ENCODE measurements around the gene ZBTB39. TPM values are rescaled to one million over a fixed set of nuclear protein-coding genes. Genes with fewer than 3 reads are reported as not detected.

Gene ZBTB39
- total and polyA plus RNA-seq, 2 of the 8 experiments (the other 6 are each of a cell fraction or from before 2014, with no cell fraction given), result 19.3 to 25.0 TPM

DNA sequence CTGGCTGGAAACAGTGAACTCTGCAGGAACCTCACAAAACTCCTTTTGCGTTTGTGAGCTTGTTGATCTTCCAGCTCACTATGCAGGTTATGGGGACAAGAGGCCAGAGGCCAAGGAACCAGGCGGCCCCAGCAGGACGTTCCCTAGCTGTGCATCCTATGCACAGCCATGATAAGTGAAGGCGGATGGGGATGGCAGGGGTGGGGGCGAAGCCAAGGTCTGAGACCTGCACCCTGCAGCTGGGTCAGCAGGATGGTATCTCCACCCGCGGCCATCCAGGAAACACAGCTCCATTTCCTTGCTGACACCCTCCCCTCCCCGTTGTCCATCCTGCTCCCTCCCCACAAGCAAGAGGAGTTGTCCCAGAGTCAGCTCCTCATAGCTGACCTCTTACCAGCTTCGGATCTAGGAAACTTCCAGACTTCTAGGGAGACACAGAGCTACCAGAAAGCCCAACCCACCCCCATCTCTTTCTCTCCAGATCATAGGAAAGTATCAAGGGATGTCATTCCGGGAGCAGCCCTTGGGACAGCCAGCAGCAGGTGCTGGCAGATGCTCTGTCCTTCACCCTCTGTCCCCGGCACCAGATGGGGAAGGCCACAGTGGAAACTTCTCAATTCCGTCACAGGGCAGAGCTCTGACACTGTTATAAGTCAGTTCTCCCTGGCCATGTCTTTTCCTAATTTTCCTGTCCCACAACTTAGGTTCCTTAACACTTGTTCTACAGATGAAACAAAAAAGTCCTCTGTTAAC, 9.4 kb downstream of the ZBTB39 start:
- no peak overlapping the region for H2BK120ac ChIP-seq (replicated peaks; ENCODE audit: low read depth, low read length)
- H3K4me3 ChIP-seq (ENCODE audit: extremely low read depth in 1 of 4, insufficient read depth in 2 of 4, low read depth in 3 of 4, low read length in 4 of 4), result no peak overlapping the region

More for the DNA sequence above, 9.4 kb downstream of the ZBTB39 start:
- H2BK20ac ChIP-seq (ENCODE audit: low read length), result no peak overlapping the region
- no peak overlapping the region for H4K8ac ChIP-seq (ENCODE audit: extremely low read depth, insufficient read depth, low read length)
- no peak overlapping the region for H3K4ac ChIP-seq (replicated peaks; ENCODE audit: insufficient read length, low read depth, low read length)
- TF ChIP-seq POLR2AphosphoS5 (IDR thresholded peaks at IDR 0.05; ENCODE audit: low read depth, low read length) (no peak), BCL11A (IDR thresholded peaks at IDR 0.05; ENCODE audit: low read depth in 2 of 2, low read length in 2 of 2) (no peak), TAF7 (optimal IDR thresholded peaks at IDR 0.05; ENCODE audit: borderline replicate concordance, low read depth, low read length) (no peak), KDM4A (IDR thresholded peaks at IDR 0.05; ENCODE audit: low read depth, low read length, severe bottlenecking) (no peak), E2F6 (IDR thresholded peaks at IDR 0.05) (no peak), CBX8 (IDR thresholded peaks at IDR 0.05; ENCODE audit: borderline replicate concordance, low read depth, low read length) (no peak)
- CTCF ChIA-PET (ENCODE audit: partially characterized antibody), result interaction anchor here (0.6 to 10.6 kb wide), 15 partner anchors 9 to 526 kb away, joined by 3 to 187 read pairs (median 4); partner anchors contain the start of genes HSD17B6, STAT6 and ZBTB39
- peaks cover 6 to 14% (median 9%) of the 10 kb centered on the region in 4 experiments; a peak in 7 of 8 replicates for H3K36me3 ChIP-seq (ENCODE audit: control insufficient read depth in 2 of 4, insufficient read depth in 4 of 4, low read length in 3 of 4)
- FAIRE-seq (no peak), DNase-seq (ENCODE audit: low read depth in 1 of 2, low spot score in 2 of 2) (peak in 1 of 2 experiments; percentile 37)
- H4K20me1 ChIP-seq (replicated peaks in 1 of 2; ENCODE audit: control insufficient read depth in 1 of 2, insufficient read depth in 2 of 2, low read length in 2 of 2), result peaks cover 3 to 9% of the 10 kb centered on the region in 2 experiments
- H3K4me2 ChIP-seq (ENCODE audit: insufficient read depth in 1 of 2, low read depth in 2 of 2, low read length in 2 of 2), result no peak overlapping the region
- no peak overlapping the region for H3K27ac ChIP-seq (ENCODE audit: low read depth, low read length)
- no peaks in the 10 kb centered on the region for H3K4me1 ChIP-seq (replicated peaks in 1 of 4; ENCODE audit: control insufficient read depth in 3 of 4, insufficient read depth in 4 of 4, low read length in 3 of 4)
- H2BK15ac ChIP-seq (ENCODE audit: low read length), result no peak overlapping the region
- H4K5ac ChIP-seq (ENCODE audit: insufficient read length, low read depth, low read length), result no peak overlapping the region
- 93% methylated on average over 12 of the region's 12 CpGs; no CpG with 5 or more reads in 1 of the 2 experiments for WGBS, 2 experiments (ENCODE audit: extremely low coverage in 1 of 2, insufficient coverage in 1 of 2, insufficient read length in 1 of 2, insufficient replicate concordance in 2 of 2, low coverage in 1 of 2, low lambda C conversion rate in 2 of 2, missing lambda C conversion rate in 1 of 2)
- no peak overlapping the region for H3K56ac ChIP-seq (replicated peaks; ENCODE audit: insufficient read length, low read depth, low read length)
- no peak overlapping the region for H3K23ac ChIP-seq (ENCODE audit: insufficient read length)
- no peak overlapping the region for H2BK12ac ChIP-seq (ENCODE audit: low read depth, low read length)
- no peaks in the 10 kb centered on the region for H3K23me2 ChIP-seq (ENCODE audit: low read depth, low read length)
- H3K79me2 ChIP-seq (ENCODE audit: control insufficient read depth in 1 of 2, insufficient read depth in 2 of 2, low read length in 2 of 2), result peaks cover 0 to 33% of the 10 kb centered on the region in 2 experiments; a peak in 2 of 4 replicates
- no peak overlapping the region for H3K9ac ChIP-seq (replicated peaks in 1 of 4; ENCODE audit: extremely low read depth in 1 of 4, low read depth in 3 of 4, low read length in 3 of 4)
- no peaks in the 10 kb centered on the region for H3K9me3 ChIP-seq (ENCODE audit: insufficient read depth in 2 of 2, low read depth in 1 of 2, low read length in 1 of 2)
- H4K91ac ChIP-seq (replicated peaks; ENCODE audit: insufficient read length, low read length), result no peak overlapping the region
- POLR2A ChIA-PET (ENCODE audit: partially characterized antibody), result interaction anchor here (0.8 to 2.1 kb wide), 3 partner anchors 8 to 125 kb away, joined by 3 to 9 read pairs (median 8); partner anchors contain the start of gene ZBTB39
- H2AK5ac ChIP-seq (ENCODE audit: low read depth, low read length), result no peak overlapping the region
- H2BK5ac ChIP-seq (ENCODE audit: low read depth, low read length), result no peak overlapping the region
- no peak overlapping the region for H2AFZ ChIP-seq (ENCODE audit: low read length)
- H3K27me3 ChIP-seq (replicated peaks in 1 of 4; ENCODE audit: control insufficient read depth in 3 of 4, extremely low read depth in 1 of 4, insufficient read depth in 3 of 4, low read length in 3 of 4), result no peaks in the 10 kb centered on the region
- H3K14ac ChIP-seq (ENCODE audit: insufficient read length), result no peak overlapping the region
- no peak overlapping the region for H3K18ac ChIP-seq (ENCODE audit: extremely low read depth, low read length)
- peaks cover 3% of the 10 kb centered on the region for H3K79me1 ChIP-seq (ENCODE audit: low read depth, low read length)

All from H1 (cell line).